ENCODE data around the gene SEC24D.

Gene SEC24D

DNA sequence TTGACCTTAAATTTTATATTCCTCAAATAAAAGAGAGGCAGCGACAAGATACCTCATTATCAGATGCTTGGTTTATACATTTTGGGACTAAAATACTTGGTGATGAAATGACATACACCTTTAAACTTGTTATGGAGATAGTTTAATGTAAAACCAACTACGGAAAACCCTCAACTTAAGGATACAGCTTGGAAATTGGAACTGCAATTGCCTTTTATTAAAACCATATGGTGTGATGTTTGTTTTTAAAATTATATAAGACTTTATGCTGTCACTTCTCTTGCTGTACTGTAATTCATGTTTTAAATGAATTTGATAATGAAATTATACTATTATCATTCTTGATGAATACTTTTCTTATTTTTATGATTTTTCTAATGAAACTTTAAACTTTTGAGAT lies 124.9 kb downstream of the SEC24D start:
- no peak for DNase-seq

DNA sequence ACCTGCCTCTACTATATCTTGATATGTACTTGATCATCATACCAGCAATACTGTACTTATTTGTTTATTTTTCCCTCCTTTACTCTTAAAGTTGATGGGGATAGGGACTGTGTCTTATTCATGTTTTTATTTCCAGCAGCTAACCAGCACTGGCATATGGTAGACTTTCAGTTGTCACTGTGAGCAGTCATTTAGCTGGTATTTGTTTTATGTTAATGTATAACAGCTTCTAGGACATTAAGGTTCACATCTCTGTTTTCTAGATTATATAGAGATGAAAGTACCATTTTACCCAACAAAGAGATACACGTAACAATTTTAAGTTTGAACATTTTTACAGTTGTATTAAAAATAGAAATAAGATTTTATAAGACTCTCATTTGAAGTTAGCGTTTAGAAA lies 132.8 kb downstream of the SEC24D start:
- DNase-seq = no peak

DNA sequence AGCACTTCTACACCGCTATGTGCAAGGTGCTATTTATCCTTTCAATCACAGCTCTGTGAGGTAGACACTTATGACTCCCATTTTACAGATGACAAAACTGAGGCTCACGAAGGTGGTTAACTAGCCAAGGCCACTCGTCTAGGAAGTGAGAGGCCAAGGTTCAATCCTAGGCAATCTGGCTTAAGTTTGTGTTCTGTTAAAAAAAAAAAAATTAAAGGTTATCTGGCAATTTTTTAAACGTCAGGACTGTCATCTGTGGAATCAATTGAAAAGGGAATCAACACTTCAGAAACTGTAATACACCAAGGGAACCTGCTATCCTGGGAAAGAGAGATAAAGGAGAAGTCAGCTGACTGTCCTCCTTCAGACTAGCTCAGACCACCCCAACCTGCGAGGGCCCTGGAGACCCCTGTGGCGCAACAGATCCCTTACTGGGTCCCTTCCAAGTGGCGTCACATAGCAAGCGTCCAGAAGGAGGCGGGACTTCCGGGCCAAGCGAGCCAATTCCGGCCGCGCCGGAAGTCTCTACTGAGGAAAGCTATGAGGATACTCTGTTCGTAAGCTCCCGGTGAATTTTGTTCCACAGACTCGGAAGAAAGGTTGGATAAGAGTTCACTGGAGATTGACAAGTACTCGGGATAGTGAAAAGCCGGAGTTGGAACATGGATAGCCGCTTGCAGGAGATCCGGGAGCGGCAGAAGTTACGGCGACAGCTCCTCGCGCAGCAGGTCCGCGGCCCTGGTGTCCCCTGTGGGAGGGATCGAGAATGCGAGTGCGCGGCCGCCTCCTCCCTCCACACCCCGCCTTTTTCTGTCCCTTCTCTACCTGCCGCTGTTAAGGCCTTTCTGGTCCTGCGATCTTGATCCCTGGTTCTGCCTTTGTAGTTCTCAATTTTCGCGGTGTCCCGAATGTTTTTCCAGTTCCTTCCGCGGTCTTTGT lies 150.8 kb downstream of the SEC24D start, which contains the start of gene METTL14:
TSS of gene METTL14 (plus strand) at position 520 of the 939 bp plus-strand sequence. CDS start at position 663, 143 bp downstream.
- DNase-seq = peak; percentile 79

DNA sequence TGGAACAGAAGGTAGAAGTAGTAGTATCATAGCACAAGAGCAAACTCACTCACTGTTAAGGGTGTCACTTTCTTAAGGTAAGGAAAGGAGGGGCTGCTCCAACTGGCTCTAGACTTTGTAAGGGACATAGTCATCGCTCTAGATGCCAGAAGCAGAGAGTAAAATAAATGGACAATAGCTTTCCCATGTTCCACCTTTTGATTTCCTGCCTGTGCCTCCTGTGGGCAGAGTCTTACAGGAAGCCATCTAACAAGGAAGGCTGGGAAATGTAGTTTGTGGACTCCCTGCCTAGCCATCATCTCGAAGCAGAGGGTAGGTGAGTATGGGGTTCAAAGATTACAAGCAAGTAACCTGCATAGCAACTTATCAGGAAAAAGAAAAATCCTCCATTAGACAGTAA lies 152.4 kb downstream of the SEC24D start:
- DNase-seq = no peak

DNA sequence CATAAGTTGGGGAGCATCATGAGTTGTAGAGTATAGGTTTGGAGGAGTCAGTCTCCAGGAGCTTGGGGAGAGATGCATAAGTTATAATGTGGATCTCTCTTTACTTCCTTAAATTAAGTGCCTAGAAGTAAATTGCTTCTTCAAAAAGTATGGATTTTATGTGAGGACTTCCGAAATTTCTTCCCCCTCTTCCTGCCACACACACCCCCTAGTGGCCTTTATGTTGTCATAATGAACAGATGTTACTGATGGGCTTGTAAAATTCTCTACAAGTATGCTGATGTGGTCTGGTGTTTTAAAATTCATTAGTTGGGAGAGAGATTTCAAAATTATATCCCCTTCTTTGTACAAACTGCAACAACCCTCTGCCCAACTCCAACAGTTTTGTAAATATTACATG lies 153.0 kb downstream of the SEC24D start:
- DNase-seq = peak; percentile 9

DNA sequence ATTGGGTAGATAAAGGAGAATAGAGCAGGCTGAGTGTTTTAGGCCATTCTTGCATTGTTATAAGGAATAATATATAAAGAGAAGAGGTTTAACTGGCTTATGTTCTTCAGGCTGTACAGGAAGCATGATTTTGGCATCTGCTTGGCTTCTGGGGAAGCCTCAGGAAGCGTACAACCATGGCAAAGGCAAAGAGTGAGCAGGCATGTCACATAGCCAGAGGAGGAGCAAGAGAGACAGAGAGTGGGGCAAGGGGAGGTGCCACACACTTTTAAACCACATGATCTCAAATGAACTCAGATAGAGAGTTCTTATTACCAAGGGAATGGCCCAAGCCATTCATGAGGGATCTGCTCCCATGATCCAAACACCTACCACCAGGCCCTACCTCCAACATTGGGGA lies 155.1 kb downstream of the SEC24D start:
- no peak for DNase-seq

DNA sequence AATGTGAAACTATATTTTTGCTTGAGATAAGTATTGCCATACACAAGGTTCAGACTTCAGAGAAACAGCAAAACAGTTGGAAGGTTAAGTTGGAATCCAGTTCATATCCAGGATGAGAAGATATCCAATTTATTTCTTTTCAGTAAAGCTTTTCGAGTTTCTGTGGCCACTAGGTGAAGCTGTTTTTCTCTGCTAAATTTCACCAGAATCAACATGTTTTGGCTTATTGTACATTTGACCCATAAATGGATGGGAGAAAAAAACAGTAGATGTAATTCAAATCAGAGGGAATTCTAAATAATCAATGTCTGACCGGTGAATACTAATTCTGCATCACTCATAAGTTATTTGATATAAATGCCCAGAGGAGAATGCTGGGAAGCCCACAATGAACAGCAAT lies 159.8 kb downstream of the SEC24D start:
- DNase-seq = no peak
